GM12891 (cell line): ENCODE results near the gene ADCY2.

Source experiments
- PAX5 ChIP-seq: IDR thresholded peaks from 2 replicates; pipeline ENCODE4 v1.6.1; 2011; ENCODE audit warnings: low read length, moderate library complexity, mild to moderate bottlenecking; ENCODE audit not compliant: insufficient read depth, severe bottlenecking
- POLR2A ChIP-seq: IDR thresholded peaks from 2 replicates; pipeline ENCODE4 v1.6.1; 2011; ENCODE audit warnings: low read depth, low read length, control low read depth
- POLR2AphosphoS5 ChIP-seq: IDR thresholded peaks from 2 replicates; pipeline ENCODE4 v1.6.1; 2011; ENCODE audit warnings: low read depth, low read length, control low read depth
- POU2F2 ChIP-seq: IDR thresholded peaks from 2 replicates; pipeline ENCODE4 v1.6.1; 2011; ENCODE audit warnings: low read depth, mild to moderate bottlenecking, control low read depth, low read length, moderate library complexity
- SPI1 ChIP-seq: IDR thresholded peaks from 2 replicates; pipeline ENCODE4 v1.6.1; 2011; ENCODE audit warnings: low read depth, low read length, control low read depth
- TAF1 ChIP-seq: IDR thresholded peaks from 2 replicates; pipeline ENCODE4 v1.6.1; 2011; ENCODE audit warnings: low read depth, low read length, control low read depth

- TF ChIP-seq POLR2AphosphoS5 (no peak), POLR2A (no peak), TAF1 (no peak), SPI1 (no peak), PAX5 (no peak), POU2F2 (no peak)
These were observed 309.3 kb downstream of the ADCY2 start for GRCh38 chr5:7705261-7705660.
